ELF-1 (cell line): ENCODE data around the gene YDJC.
"Not testable (repeated sequence)": the region's sequence is repeated elsewhere in the genome, so short reads cannot be mapped to it uniquely, and the experiment has no call there.

Experiments used
- DNase-seq: peaks from one replicate; pipeline ENCODE4 v3.0.0-alpha.2; 2016; ENCODE audit warnings: low read depth, low spot score

Gene YDJC

DNA sequence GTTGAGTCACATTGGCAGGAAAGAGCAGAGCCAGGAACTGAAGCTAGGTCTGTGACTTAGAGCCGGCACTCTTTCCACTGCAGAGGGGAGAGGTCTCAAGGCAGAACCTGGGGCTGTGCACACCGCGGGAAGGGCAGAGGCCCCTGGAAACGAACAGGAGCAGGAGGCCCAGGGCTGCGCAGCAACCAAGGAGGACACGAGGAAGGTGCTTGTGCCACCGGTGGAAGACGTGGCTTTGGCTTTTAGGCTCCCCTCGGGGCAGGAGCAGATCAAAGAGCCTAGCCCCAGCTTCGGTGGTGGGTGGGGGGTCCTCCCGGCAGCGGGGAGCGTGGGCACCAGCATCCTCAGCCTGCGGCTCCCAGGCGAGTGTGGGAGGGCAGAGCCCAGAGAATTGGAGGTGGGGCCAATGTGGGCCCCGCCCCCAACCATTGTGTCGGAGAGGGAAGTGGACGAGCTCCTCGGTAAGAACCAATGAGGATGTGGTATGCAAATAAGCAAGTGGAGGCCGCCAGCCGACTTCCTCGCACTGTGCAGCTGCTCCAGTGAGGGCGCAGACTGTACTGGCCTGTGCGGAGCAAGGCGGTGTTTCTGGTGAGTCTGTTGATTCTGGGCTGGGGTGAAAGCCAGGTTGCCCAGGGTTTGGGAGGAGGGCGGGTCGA lies 2.5 kb upstream of the YDJC start, which contains the start of gene CCDC116:
CCDC116 (plus strand) TSS at position 524 of the 659 bp plus-strand sequence. CDS start 422 bp downstream, outside the sequence.
- DNase-seq, result peak; percentile 89

DNA sequence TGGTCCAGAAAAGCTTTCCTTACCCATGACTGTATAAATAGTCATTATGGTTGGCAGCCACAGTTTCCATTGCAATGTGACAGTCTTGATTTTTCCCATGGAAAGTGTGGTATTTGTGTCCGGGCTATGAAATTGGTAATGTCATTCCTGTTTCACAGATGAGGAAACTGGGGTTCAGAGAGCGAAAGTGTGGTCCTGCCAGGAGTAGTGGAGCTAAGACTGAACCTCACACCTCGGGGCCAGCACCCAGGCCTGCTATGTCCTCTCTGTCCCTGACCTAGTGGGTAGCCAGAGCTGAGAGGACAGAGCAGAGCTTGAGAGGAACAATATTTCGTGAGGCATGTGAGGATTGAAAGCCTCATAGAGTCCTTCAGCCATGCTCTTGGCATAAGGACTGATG lies 1.2 kb upstream of the YDJC start:
- DNase-seq, result no peak

- DNase-seq, result no peak
These were observed 1.2 kb downstream of the YDJC start for GRCh38 chr22:21628386-21629254.

DNA sequence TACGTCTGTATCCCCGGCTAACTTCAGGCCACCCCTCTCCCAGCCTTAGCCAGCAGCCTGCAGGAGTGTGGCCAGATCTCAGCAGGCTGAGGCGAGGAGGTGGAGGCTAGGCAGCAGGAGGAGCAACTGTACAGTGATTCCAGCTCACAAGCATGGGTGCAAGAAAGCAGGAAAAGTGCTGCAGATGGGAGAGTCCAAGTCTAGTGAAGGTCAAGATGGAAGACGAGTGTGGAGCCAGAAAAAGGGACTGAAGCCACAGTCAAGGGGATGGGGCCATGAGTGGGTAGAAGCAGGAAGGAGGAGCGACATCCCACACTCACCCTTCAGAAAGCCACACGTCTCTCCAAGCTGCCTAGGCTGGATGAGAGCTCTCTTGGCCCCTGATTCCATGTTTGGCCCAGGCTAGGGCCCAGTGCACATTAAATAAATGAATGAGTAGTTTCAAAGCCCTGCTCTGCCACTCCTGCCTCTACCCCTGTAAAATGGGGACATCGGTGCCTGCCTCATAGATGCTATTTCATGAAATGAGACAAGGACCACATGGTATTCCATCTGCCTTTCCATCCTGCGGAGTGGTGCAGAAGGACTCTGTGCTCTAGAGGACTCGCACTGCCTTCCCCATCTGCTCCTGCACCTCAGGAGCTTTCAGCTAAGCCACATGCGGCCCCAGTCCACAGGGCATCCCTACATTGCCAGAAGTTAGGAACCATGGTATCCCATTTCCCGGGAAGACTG lies 2.9 kb downstream of the YDJC start:
- no peak for DNase-seq

- DNase-seq, result no peak
These were observed 3.6 kb downstream of the YDJC start for GRCh38 chr22:21626073-21626734.

DNA sequence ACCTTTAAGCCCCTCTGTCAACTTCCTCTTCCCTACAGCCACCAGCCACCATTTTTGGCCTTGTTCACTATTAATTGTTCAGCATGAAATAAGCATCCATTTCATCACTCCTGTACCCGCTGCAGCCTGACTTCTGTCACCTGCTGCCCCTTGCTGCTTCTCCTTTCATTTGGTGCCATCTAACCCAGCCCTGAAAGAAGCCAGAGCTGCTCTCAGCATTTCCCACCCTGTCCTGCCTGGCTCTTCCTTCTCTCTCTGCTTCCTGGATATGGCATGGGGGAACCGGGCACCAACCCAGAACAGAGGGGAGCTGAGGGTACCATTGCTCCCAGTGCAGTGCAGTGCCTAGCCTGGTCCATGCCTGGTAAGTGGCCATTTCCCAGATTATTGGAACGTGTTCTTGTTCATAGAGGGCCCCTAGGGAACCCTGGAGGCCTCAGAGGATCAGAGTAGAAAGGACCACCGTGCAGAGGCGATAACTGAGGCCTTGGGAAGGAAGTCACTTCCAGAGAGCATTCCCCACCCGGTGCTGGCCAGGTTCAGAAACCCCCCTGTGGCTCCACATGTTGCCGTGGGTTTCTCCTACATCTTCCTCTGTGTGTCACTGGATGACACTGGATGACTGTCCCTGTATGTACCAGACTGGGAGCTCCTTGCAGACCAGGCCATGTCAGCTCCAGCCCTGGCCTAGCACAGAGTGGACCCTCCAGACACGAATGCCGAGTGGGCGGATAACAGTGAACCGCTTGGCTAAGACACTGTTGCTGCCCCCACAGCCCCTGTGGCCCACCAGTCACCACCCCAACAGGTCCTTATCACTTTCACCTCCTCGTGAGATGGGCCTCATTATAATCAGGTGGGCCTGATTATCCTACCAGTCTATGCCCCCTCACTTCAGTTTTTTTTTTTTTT lies 4.7 kb downstream of the YDJC start:
- no peak for DNase-seq

- DNase-seq, result peak; percentile 64
These were observed 5.5 kb downstream of the YDJC start for GRCh38 chr22:21624120-21624879.

DNA sequence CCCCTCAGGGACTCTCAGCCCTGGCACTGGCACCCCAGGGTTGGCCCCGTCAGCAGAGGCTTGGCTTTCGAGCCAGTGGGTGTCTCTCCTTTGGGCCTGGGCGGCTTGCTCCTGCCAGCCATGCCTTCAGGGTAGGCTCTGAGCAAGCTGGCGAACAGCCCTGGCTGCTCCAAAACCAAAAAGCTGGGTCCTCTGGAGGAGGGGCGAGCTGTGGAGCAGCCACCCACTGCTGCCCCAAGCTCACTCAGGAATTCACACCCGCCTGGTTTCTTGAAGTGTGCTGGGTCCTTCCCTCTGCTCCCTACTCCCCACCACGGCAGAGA lies 6.2 kb downstream of the YDJC start:
- DNase-seq, result no peak

DNA sequence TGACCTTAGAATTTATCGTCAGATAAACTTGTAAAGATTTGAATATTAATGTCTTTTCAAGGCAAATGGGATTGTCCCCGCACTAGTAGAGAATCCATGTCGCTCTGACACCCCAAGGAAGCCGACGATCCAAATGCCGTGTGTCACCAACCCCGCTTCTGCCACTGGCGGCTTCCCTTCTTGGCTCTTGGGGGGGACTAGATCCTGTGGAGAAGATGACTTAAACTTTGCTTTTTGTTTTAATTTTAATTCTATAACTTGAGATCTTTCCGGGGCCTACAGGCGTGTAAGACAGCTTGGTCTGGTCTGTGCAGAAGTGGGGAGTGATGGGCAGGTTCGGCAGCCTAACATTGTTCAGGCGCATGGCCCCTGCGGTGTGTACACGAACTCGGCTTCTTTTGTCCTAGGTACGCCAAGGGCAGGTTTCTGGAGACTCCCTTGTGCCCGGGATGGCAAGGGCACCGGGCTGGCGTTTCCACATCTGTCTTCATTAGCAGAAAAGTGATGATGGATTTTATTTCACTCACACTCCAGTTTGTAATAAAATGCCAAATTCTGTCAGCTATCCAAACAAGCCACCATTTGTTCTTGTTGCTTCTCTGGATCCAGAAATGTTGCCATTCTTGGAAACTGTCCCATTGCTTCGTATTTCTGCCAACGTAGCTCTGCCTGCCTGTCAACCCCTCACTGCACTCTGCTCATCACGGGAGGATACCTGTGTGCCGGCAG lies 6.7 kb downstream of the YDJC start:
- no peak for DNase-seq

DNA sequence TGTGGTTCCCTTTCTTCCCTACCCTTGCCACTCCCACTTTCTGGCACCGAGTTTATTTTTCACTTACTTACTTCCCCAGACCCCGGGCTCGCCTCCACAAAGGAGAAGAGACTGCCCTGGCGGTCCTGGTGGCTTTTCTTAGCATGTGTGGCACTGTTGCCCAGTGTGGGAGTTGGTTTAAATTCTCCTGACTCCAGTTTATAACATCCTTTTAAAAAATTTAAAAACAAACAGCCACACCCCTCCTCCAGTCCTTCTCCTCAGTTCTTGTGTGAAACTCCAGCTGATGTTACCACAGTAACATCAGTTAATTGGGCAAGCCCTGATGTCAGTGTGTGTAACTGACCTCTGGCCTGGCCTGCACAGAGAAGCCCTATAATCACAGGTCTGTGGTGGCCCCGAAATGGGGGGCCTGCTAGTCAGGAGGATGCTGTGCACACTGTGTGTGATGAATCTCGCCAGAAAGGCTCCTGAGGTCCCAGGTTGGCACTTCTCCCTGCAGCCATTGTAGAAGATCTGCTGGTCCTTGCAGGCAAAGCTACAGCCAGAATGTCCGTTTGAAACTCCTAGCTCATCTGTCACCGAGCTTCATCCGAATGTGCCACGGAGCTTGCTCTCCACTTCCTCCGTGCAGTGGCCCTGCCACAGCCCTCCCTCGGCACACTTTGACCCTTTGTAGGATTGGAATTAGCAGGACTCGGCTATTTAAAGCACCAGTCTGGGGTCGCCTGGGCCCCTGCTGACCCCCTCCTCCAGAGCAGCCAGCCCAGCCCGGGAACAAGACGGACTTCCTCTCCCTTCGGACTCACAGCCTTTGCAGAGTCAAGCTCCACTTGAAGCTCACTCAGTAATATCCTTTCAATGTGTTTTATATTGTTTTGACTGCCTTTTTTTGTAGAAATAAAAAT lies 7.6 kb downstream of the YDJC start:
- DNase-seq, result no peak

GRCh38 chr22:21621025-21621424 lies 8.8 kb downstream of the YDJC start:
- no peak for DNase-seq

DNA sequence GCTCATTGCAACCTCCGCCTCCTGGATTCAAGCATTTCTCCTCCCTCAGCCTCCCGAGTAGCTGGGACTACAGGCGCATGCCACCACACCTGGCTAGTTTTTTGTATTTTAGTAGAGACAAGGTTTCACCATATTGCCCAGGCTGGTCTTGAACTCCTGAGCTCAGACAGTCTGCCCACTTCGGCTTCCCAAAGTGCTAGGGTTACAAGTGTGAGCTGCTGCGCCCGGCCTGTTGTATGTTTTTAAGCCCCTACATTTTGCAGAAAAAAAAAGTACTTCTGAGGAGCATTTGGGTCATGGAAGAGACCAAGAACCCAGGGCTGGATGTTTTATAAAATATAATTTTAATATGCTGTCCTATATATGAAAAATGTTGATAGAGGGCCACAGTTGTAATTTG lies 12.5 kb downstream of the YDJC start:
- not testable (repeated sequence) for DNase-seq

GRCh38 chr22:21615731-21616130 lies 14.1 kb downstream of the YDJC start:
- no peak for DNase-seq

DNA sequence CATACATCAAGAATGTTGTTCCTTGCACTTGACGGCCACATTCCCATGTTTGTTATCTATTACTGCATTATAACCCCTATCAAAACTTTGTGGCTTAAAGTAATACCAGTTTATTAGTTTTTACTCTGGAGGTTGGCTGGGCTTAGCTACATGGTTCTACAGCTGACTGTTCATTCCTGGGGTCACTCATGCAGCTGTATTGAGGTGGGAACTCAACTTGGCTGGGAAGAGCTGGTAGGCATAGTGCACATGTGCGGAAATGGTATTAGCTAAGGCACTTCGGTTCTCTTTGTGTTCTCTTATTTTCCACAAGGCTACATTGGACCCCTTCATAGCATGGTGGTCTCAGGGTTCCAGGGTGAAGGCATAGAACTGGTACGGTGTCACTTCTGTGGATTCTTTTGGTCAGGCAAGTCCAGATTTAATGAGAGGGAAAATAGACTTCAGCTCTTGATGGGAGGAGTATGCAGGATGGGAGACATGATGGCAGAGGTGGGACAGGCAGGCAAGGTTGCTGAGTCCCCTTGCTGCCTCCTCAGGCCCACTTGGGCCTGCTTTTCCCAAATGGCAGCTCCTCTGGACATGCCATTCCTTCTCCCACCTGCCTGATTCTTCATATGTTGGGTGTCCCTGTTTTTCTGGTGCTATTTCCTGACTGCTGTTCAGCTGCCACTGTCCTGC lies 16.1 kb downstream of the YDJC start:
- no peak for DNase-seq

DNA sequence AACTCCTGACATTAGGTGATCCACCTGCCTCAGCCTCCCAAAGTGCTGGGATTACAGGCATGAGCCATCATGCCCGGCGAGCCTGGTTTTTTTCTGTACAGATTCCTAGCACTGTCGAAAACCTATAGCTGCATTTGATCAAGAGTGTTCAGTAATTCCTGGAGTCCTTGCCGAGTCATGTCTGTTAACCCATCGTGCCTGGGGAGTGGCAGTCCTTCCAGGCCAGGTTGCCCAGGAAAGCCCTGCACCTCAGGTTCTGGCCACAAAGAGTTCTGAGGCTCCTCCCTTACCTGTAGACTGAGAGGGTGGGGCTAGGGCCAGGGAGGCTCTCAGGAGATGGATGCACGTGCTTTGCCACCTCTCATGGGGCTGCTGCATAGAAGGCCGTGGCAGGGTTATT lies 17.0 kb downstream of the YDJC start:
- DNase-seq, result no peak

- no peak for DNase-seq
These were observed 18.4 kb downstream of the YDJC start for GRCh38 chr22:21611210-21611977.

DNA sequence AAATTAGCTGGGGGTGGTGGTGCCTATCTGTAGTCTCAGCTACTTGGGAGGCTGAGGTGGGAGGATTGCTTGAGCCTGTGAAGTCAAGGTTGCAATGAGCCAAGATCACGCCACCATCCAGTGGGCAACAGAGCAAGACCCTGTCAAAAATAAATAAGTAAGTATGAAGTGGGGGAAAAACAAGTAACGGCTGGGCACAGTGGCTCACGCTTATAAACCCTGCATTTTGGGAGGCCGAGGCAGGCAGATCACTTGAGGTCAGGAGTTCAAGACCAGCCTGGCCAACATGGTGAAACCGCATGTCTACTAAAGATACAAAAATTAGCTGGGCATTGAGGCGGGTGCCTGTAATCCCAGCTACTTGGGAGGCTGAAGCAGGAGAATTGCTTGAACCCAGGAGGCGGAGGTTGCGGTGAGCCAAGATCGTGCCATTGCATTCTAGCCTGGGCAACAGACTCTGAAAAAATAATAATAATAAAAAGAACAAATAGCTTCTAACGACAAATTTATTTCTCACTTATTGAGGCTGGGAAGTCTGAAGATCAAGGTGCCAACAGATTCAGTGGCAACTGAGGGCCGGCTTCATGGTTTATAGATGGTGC lies 20.2 kb downstream of the YDJC start:
- DNase-seq, result not testable (repeated sequence)
